WTC11 (cell line): ENCODE measurements around the gene MUC6. TPM values are rescaled to one million over a fixed set of nuclear protein-coding genes. Genes with fewer than 3 reads are reported as not detected.

ENCODE experiments used
- ATAC-seq: fragments of 200-7000 bp; cut with Tn5 transposase; 2 replicates; pipeline ENCODE4 v1.10.0; 2021; ENCODE audit warnings: mild to moderate bottlenecking, moderate library complexity
- CTCF ChIA-PET: fragments of 300-600 bp; sonication (Branson Sonifier 250); formaldehyde crosslinking; loops from one replicate; lab custom pipeline; 2021; ENCODE audit warnings: antibody characterized with exemption; lab: Charles Lee
- POLR2A ChIA-PET: fragments of 350-600 bp; sonication (Branson Sonifier 250); formaldehyde crosslinking; loops from one replicate; lab custom pipeline; 2021; ENCODE audit warnings: antibody characterized with exemption; lab: Charles Lee
- DNase-seq: peaks from one replicate; pipeline ENCODE4 v3.0.0; 2021; ENCODE audit warnings: low spot score
- H3K27ac Mint-ChIP-seq: 2 replicates; pipeline ENCODE4 v1.8.0; 2021; ENCODE audit warnings: mixed read lengths
- H3K27me3 Mint-ChIP-seq: 2 replicates; pipeline ENCODE4 v1.8.0; 2021; ENCODE audit warnings: low read depth, mild to moderate bottlenecking, moderate library complexity, mixed read lengths
- H3K36me3 Mint-ChIP-seq: 2 replicates; pipeline ENCODE4 v1.8.0; 2021; ENCODE audit warnings: mixed read lengths
- H3K4me1 Mint-ChIP-seq: 2 replicates; pipeline ENCODE4 v1.8.0; 2022; ENCODE audit warnings: mixed read lengths
- H3K4me3 Mint-ChIP-seq: 2 replicates; pipeline ENCODE4 v1.8.0; 2021; ENCODE audit warnings: mild to moderate bottlenecking, moderate library complexity, mixed read lengths
- H3K9me3 Mint-ChIP-seq: 2 replicates; pipeline ENCODE4 v1.8.0; 2021; ENCODE audit warnings: mixed read lengths
- CREM ChIP-seq: sonication (generic); formaldehyde crosslinking; IDR thresholded peaks from 2 replicates; pipeline ENCODE4 v1.8.1; 2022; ENCODE audit warnings: mild to moderate bottlenecking, missing genetic modification reagents, moderate library complexity
- FOXP1 ChIP-seq: sonication (generic); formaldehyde crosslinking; IDR thresholded peaks from 2 replicates; pipeline ENCODE4 v1.8.0; 2022; ENCODE audit warnings: missing genetic modification reagents, mild to moderate bottlenecking, moderate library complexity, borderline replicate concordance
- IRF2 ChIP-seq: sonication (generic); formaldehyde crosslinking; IDR thresholded peaks from 2 replicates; pipeline ENCODE4 v1.8.0; 2022; ENCODE audit warnings: low read depth, missing genetic modification reagents, borderline replicate concordance
- MXD4 ChIP-seq: fragments of 250-450 bp; sonication (Bioruptor Pico); IDR thresholded peaks from 2 replicates; pipeline ENCODE4 v1.8.0; 2021; ENCODE audit warnings: mild to moderate bottlenecking, moderate library complexity, borderline replicate concordance
- NFATC4 ChIP-seq: fragments of 250-450 bp; sonication (Bioruptor Pico); IDR thresholded peaks from 2 replicates; pipeline ENCODE4 v1.9.0; 2021; ENCODE audit warnings: mild to moderate bottlenecking
- NFE2L1 ChIP-seq: sonication (generic); formaldehyde crosslinking; IDR thresholded peaks from 2 replicates; pipeline ENCODE4 v1.8.1; 2023; ENCODE audit warnings: missing genetic modification reagents
- RELA ChIP-seq: sonication (generic); formaldehyde crosslinking; IDR thresholded peaks from 2 replicates; pipeline ENCODE4 v1.8.1; 2022; ENCODE audit warnings: missing genetic modification reagents, mild to moderate bottlenecking, borderline replicate concordance
- SMAD4 ChIP-seq: sonication (generic); formaldehyde crosslinking; IDR thresholded peaks from 2 replicates; pipeline ENCODE4 v1.8.0; 2022; ENCODE audit warnings: mild to moderate bottlenecking, missing genetic modification reagents
- ZBTB21 ChIP-seq: sonication (generic); formaldehyde crosslinking; IDR thresholded peaks from 2 replicates; pipeline ENCODE4 v1.8.1; 2023; ENCODE audit warnings: mild to moderate bottlenecking, missing genetic modification reagents, borderline replicate concordance
- total RNA-seq: library from RNA; stranded (reverse); gene quantifications from 3 replicates; pipeline ENCODE4 v1.2.3, GENCODE V29; 2021
- TF ChIP-seq, protein P1 (sequence below): sonication (generic); formaldehyde crosslinking; IDR thresholded peaks from 2 replicates; pipeline ENCODE4 v1.8.0; 2022; ENCODE audit warnings: mild to moderate bottlenecking, missing genetic modification reagents
- TF ChIP-seq, protein P2 (sequence below): sonication (generic); formaldehyde crosslinking; IDR thresholded peaks from 2 replicates; pipeline ENCODE4 v1.8.1; 2023; ENCODE audit warnings: mild to moderate bottlenecking, missing genetic modification reagents
- TF ChIP-seq, protein P3 (sequence below): sonication (generic); formaldehyde crosslinking; IDR thresholded peaks from 2 replicates; pipeline ENCODE4 v1.8.0; 2023; ENCODE audit warnings: missing genetic modification reagents, mild to moderate bottlenecking, borderline replicate concordance
- TF ChIP-seq, protein P4 (sequence below): sonication (generic); formaldehyde crosslinking; IDR thresholded peaks from 2 replicates; pipeline ENCODE4 v1.8.1; 2022; ENCODE audit warnings: low read depth, mild to moderate bottlenecking, moderate library complexity, missing genetic modification reagents, borderline replicate concordance
- TF ChIP-seq, protein P5 (sequence below): fragments of 250-450 bp; sonication (Bioruptor Pico); IDR thresholded peaks from 2 replicates; pipeline ENCODE4 v1.8.0; 2021; ENCODE audit warnings: mild to moderate bottlenecking
- TF ChIP-seq, protein P6 (sequence below): sonication (generic); formaldehyde crosslinking; IDR thresholded peaks from 2 replicates; pipeline ENCODE4 v1.8.0; 2022; ENCODE audit warnings: missing genetic modification reagents
- TF ChIP-seq, protein P7 (sequence below): sonication (generic); formaldehyde crosslinking; IDR thresholded peaks from 2 replicates; pipeline ENCODE4 v1.8.1; 2022; ENCODE audit warnings: mild to moderate bottlenecking, moderate library complexity, missing genetic modification reagents

Gene MUC6
- total RNA-seq, 1 experiment from 2014 or later, result 0.13 TPM

DNA sequence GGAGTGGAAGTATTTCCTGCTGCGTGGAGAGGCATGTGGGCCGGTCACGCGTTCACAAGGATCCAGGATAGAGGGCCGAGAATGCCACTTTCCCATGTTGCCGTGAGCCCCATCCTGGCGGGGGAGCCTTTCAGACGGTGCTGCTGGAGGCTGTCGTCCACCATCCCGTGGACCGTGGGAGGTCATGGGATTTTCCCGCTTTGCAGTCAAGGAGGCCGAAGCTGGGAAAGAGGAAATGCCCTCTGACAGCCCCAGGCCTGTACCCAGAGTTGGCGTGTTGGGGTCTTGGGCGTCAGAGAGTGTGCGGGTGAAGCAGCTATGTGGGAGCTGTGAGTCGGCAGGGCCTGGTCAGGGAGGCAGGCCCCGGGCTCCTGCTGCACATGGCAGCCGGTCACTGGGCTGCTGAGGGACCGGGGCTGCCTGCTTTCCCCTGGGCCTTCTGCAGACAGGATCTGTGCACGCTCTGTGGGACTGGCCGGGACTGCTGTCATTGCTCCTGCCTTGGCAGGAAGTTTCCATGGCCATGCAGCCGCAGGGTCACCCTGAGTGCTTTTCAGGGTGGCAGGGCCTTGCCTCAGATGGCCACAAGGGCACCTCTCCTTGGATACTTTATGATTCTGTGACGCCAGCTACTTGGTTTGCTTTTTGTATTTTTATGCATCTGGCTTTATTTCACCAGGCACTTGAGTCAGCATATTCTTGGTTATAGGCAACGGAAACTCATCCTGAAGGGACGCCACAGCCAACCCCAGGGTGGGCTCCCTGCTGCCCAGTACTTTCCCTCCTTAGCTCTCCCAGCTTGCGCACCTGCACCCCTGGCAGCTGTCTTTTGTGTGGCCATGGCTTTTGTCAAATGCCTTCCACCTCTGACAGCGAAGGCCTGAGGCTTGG lies 58.4 kb downstream of the MUC6 start:
- POLR2A ChIA-PET, result interaction anchor here (0.7 kb wide), 1 partner anchor 12 kb away, joined by 3 read pairs; no protein-coding TSS in a partner anchor
- ATAC-seq (no peak), DNase-seq (no peak)
- H3K36me3 Mint-ChIP-seq, result peaks cover 24% of the 10 kb centered on the region
- no peak overlapping the region for H3K4me3 Mint-ChIP-seq
- CTCF ChIA-PET, result interaction anchor here (0.9 to 1.3 kb wide), 2 partner anchors 53 to 66 kb away, joined by 3 to 7 read pairs; no protein-coding TSS in a partner anchor
- no peak for TF ChIP-seq NFATC4 (CRISPR knock-in tag)
- TF ChIP-seq FOXP1 (CRISPR knock-in tag), result no peak
- TF ChIP-seq, protein P1, sequence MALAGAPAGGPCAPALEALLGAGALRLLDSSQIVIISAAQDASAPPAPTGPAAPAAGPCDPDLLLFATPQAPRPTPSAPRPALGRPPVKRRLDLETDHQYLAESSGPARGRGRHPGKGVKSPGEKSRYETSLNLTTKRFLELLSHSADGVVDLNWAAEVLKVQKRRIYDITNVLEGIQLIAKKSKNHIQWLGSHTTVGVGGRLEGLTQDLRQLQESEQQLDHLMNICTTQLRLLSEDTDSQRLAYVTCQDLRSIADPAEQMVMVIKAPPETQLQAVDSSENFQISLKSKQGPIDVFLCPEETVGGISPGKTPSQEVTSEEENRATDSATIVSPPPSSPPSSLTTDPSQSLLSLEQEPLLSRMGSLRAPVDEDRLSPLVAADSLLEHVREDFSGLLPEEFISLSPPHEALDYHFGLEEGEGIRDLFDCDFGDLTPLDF (CRISPR knock-in tag), result no peak
- H3K27me3 Mint-ChIP-seq, result no peaks in the 10 kb centered on the region
- H3K9me3 Mint-ChIP-seq, result no peaks in the 10 kb centered on the region
- H3K27ac Mint-ChIP-seq, result peak overlapping the region; percentile 83
- H3K4me1 Mint-ChIP-seq, result peaks cover 12% of the 10 kb centered on the region

DNA sequence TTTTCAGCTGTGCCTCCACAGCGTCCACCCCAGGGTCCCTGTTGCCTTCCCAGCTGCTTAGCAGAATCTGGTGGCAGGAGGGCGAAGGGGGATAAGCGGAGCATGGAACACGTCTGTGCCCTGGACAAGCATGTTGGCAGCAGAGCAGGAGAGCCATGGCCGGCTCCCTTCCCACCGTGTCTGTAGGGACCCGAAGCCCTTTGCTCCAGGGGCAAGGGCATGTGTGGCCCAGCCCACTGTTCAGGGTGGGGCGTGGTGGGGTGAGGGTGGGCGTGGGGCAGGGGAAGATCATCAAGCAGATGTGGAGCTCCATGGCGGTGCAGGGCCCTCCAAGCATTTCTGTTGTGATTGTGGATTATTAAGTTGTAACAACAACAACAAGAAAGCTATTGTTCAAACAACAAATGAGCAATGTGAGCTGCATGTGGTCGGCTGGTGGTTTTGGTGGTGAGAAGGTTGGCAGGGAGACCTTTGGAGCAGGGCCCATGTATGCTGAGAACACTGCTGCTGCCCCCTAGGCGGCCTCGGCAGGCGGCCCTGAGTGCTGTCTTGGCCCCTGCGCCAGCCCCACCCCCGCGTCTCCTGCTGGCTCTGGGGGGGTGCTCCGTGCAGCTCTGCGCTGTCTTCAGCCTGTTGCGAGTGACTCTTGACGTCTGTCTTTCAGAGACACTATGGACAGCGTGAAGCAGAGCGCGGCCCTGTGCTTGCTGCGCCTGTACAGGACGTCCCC lies 59.9 kb downstream of the MUC6 start:
- peaks cover 12% of the 10 kb centered on the region for H3K4me1 Mint-ChIP-seq
- ATAC-seq, result no peak
- ChIA-PET CTCF (interaction anchor here (1.0 to 4.2 kb wide), 5 partner anchors 31 to 82 kb away, joined by 4 to 29 read pairs (median 12); partner anchors contain the start of gene CHID1), POLR2A (interaction anchor here (1.2 kb wide), 1 partner anchor 65 kb away, joined by 4 read pairs; the partner anchor contains the start of gene CHID1)
- peaks cover 33% of the 10 kb centered on the region for H3K36me3 Mint-ChIP-seq
- peak overlapping the region; percentile 65; the same call in 1 of the 2 replicates for H3K27ac Mint-ChIP-seq
- no peaks in the 10 kb centered on the region for H3K9me3 Mint-ChIP-seq
- H3K27me3 Mint-ChIP-seq, result no peaks in the 10 kb centered on the region
- DNase-seq, result no peak
- no peak overlapping the region for H3K4me3 Mint-ChIP-seq
- TF ChIP-seq, protein P2, sequence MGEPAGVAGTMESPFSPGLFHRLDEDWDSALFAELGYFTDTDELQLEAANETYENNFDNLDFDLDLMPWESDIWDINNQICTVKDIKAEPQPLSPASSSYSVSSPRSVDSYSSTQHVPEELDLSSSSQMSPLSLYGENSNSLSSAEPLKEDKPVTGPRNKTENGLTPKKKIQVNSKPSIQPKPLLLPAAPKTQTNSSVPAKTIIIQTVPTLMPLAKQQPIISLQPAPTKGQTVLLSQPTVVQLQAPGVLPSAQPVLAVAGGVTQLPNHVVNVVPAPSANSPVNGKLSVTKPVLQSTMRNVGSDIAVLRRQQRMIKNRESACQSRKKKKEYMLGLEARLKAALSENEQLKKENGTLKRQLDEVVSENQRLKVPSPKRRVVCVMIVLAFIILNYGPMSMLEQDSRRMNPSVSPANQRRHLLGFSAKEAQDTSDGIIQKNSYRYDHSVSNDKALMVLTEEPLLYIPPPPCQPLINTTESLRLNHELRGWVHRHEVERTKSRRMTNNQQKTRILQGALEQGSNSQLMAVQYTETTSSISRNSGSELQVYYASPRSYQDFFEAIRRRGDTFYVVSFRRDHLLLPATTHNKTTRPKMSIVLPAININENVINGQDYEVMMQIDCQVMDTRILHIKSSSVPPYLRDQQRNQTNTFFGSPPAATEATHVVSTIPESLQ (CRISPR knock-in tag), result no peak
- TF ChIP-seq, protein P3, sequence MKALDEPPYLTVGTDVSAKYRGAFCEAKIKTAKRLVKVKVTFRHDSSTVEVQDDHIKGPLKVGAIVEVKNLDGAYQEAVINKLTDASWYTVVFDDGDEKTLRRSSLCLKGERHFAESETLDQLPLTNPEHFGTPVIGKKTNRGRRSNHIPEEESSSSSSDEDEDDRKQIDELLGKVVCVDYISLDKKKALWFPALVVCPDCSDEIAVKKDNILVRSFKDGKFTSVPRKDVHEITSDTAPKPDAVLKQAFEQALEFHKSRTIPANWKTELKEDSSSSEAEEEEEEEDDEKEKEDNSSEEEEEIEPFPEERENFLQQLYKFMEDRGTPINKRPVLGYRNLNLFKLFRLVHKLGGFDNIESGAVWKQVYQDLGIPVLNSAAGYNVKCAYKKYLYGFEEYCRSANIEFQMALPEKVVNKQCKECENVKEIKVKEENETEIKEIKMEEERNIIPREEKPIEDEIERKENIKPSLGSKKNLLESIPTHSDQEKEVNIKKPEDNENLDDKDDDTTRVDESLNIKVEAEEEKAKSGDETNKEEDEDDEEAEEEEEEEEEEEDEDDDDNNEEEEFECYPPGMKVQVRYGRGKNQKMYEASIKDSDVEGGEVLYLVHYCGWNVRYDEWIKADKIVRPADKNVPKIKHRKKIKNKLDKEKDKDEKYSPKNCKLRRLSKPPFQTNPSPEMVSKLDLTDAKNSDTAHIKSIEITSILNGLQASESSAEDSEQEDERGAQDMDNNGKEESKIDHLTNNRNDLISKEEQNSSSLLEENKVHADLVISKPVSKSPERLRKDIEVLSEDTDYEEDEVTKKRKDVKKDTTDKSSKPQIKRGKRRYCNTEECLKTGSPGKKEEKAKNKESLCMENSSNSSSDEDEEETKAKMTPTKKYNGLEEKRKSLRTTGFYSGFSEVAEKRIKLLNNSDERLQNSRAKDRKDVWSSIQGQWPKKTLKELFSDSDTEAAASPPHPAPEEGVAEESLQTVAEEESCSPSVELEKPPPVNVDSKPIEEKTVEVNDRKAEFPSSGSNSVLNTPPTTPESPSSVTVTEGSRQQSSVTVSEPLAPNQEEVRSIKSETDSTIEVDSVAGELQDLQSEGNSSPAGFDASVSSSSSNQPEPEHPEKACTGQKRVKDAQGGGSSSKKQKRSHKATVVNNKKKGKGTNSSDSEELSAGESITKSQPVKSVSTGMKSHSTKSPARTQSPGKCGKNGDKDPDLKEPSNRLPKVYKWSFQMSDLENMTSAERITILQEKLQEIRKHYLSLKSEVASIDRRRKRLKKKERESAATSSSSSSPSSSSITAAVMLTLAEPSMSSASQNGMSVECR (CRISPR knock-in tag), result no peak
- TF ChIP-seq ZBTB21 (CRISPR knock-in tag), result no peak
- TF ChIP-seq, protein P4, sequence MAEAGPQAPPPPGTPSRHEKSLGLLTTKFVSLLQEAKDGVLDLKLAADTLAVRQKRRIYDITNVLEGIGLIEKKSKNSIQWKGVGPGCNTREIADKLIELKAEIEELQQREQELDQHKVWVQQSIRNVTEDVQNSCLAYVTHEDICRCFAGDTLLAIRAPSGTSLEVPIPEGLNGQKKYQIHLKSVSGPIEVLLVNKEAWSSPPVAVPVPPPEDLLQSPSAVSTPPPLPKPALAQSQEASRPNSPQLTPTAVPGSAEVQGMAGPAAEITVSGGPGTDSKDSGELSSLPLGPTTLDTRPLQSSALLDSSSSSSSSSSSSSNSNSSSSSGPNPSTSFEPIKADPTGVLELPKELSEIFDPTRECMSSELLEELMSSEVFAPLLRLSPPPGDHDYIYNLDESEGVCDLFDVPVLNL (CRISPR knock-in tag), result no peak
- TF ChIP-seq CREM (CRISPR knock-in tag), result no peak
- no peak for TF ChIP-seq NFE2L1 (CRISPR knock-in tag)
- TF ChIP-seq, protein P5, sequence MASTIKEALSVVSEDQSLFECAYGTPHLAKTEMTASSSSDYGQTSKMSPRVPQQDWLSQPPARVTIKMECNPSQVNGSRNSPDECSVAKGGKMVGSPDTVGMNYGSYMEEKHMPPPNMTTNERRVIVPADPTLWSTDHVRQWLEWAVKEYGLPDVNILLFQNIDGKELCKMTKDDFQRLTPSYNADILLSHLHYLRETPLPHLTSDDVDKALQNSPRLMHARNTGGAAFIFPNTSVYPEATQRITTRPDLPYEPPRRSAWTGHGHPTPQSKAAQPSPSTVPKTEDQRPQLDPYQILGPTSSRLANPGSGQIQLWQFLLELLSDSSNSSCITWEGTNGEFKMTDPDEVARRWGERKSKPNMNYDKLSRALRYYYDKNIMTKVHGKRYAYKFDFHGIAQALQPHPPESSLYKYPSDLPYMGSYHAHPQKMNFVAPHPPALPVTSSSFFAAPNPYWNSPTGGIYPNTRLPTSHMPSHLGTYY, result no peak
- no peak for TF ChIP-seq MXD4 (CRISPR knock-in tag)
- TF ChIP-seq SMAD4 (CRISPR knock-in tag), result no peak
- no peak for TF ChIP-seq IRF2 (CRISPR knock-in tag)
- no peak for TF ChIP-seq RELA (CRISPR knock-in tag)
- TF ChIP-seq, protein P6, sequence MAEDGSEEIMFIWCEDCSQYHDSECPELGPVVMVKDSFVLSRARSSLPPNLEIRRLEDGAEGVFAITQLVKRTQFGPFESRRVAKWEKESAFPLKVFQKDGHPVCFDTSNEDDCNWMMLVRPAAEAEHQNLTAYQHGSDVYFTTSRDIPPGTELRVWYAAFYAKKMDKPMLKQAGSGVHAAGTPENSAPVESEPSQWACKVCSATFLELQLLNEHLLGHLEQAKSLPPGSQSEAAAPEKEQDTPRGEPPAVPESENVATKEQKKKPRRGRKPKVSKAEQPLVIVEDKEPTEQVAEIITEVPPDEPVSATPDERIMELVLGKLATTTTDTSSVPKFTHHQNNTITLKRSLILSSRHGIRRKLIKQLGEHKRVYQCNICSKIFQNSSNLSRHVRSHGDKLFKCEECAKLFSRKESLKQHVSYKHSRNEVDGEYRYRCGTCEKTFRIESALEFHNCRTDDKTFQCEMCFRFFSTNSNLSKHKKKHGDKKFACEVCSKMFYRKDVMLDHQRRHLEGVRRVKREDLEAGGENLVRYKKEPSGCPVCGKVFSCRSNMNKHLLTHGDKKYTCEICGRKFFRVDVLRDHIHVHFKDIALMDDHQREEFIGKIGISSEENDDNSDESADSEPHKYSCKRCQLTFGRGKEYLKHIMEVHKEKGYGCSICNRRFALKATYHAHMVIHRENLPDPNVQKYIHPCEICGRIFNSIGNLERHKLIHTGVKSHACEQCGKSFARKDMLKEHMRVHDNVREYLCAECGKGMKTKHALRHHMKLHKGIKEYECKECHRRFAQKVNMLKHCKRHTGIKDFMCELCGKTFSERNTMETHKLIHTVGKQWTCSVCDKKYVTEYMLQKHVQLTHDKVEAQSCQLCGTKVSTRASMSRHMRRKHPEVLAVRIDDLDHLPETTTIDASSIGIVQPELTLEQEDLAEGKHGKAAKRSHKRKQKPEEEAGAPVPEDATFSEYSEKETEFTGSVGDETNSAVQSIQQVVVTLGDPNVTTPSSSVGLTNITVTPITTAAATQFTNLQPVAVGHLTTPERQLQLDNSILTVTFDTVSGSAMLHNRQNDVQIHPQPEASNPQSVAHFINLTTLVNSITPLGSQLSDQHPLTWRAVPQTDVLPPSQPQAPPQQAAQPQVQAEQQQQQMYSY, result no peak
- TF ChIP-seq, protein P7, sequence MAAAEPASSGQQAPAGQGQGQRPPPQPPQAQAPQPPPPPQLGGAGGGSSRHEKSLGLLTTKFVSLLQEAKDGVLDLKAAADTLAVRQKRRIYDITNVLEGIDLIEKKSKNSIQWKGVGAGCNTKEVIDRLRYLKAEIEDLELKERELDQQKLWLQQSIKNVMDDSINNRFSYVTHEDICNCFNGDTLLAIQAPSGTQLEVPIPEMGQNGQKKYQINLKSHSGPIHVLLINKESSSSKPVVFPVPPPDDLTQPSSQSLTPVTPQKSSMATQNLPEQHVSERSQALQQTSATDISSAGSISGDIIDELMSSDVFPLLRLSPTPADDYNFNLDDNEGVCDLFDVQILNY (CRISPR knock-in tag), result no peak
